ENCODE measurements around the gene SELENON. TPM values are rescaled to one million over a fixed set of nuclear protein-coding genes. Genes with fewer than 3 reads are reported as not detected.

The SELENON gene
- total RNA-seq, 6 experiments from 2014 or later = 11.9 to 21.8 (median 17.8) TPM

GRCh38 chr1:25806418-25806817 lies 6.4 kb downstream of the SELENON start:
- TF ChIP-seq CTCF (IDR thresholded peaks at IDR 0.05) (no peak), POLR2A (IDR thresholded peaks at IDR 0.05) (no peak)
- H3K27ac ChIP-seq = no peak overlapping the region
- intact Hi-C loops (cut with DNase I) = no loop called here
- no peaks in the 10 kb centered on the region for H3K27me3 ChIP-seq
- no peaks in the 10 kb centered on the region for H3K9me3 ChIP-seq
- DNase-seq (no peak), ATAC-seq (no peak)
- 79% methylated on average over 3 of the region's 4 CpGs for WGBS (ENCODE audit: insufficient coverage, low coverage, low lambda C conversion rate, missing lambda C conversion rate)
- no peak overlapping the region for H3K4me3 ChIP-seq
- H3K4me1 ChIP-seq = no peaks in the 10 kb centered on the region
- no peaks in the 10 kb centered on the region for H3K36me3 ChIP-seq

DNA sequence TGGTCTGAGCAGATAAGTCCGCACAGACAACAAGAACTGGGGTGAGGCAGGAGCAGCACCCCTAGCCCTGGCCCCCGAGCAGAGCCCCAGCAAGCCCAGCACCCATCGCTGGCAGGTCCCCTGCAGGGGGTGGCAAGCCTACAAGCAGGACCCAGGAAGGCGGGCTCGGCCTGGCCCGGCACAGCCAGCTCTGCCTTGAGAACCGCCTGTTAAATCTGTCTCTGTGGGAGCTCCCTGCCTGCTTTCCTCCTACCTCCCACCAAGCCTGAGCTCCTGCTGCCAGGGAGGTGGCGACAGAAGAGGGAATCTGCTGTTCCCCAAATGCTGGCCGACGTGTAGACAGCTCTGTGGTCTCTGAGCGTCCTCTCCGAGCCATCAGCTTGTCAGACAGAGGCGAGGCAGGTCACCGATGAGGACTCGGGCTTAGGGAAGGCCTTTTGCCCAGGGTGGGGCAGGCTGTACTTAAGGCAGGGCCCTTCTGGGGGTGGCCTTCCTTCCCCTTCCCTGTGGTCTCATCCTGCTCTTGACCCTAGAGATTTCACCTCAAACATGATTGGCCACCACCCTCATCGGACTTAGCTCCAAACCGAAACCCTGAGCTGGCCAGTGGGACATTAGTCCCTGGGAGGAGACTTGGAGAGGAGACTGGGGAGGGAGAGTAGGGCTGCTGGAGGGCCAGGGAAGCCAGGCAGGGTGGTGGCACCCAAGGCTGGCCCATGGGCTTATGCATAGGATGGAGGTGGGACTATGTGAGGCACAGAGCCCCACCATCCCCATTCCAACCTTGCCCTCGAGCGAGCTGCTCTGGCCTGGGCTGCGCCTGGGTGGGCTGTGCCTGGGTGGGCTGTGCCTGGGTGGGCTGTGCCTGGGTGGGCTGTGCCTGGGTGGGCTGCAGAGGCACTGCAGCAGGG lies 7.7 kb downstream of the SELENON start:
- 87% methylated on average over 2 of the region's 20 CpGs for WGBS (ENCODE audit: insufficient coverage, low coverage, low lambda C conversion rate, missing lambda C conversion rate)
- no peaks in the 10 kb centered on the region for H3K9me3 ChIP-seq
- no peak for ATAC-seq
- TF ChIP-seq CTCF (IDR thresholded peaks at IDR 0.05) (no peak), POLR2A (IDR thresholded peaks at IDR 0.05) (no peak)
- H3K4me1 ChIP-seq = no peaks in the 10 kb centered on the region
- intact Hi-C loops (cut with DNase I) = no loop called here
- DNase-seq = peak in 1 of 3 donors; percentile 40
- H3K4me3 ChIP-seq = no peak overlapping the region
- H3K27ac ChIP-seq = no peak overlapping the region
- H3K36me3 ChIP-seq = no peaks in the 10 kb centered on the region
- no peaks in the 10 kb centered on the region for H3K27me3 ChIP-seq

DNA sequence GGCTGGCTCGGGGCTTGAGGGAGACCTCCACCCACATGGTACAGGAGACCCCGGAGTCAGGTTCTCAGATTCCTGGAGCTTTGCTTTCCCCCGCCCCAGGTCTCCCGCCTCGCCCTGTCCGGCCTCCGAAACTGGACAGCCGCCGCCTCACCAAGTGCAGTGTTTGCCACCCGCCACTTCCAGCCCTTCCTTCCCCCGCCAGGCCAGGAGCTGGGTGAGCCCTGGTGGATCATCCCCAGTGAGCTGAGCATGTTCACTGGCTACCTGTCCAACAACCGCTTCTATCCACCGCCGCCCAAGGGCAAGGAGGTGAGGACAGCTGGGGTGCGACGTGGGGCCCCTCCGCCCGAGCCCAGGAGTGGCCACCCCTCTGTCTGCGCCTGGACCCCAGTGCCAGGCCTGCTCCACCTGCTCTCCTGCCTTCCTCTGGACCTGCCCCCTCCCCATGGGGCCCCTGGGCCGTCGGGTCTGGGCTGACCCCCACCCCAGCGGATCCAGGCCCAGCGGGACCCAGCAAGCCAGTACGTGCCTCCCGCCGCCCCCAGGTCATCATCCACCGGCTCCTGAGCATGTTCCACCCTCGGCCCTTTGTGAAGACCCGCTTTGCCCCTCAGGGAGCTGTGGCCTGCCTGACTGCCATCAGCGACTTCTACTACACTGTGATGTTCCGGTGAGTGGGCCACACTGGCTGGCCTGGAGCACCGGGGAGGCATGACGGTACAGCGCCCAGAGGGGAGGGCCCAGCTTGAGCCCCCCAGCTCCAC lies 8.7 kb downstream of the SELENON start:
- Histone ChIP-seq H3K4me1 (no peaks in the 10 kb centered on the region), H3K36me3 (peaks cover 0 to 2% (median 0%) of the 10 kb centered on the region in 4 donors), H3K27ac (no peak overlapping the region)

More for the DNA sequence above, 8.7 kb downstream of the SELENON start:
- Histone ChIP-seq H3K4me3 (no peak overlapping the region), H3K27me3 (no peaks in the 10 kb centered on the region), H3K9me3 (no peaks in the 10 kb centered on the region)
- no peak for ATAC-seq
- 85% methylated on average over 4 of the region's 34 CpGs for WGBS (ENCODE audit: insufficient coverage, low coverage, low lambda C conversion rate, missing lambda C conversion rate)
- peak in 1 of 3 donors; percentile 50 for DNase-seq
- intact Hi-C loops (cut with DNase I) = no loop called here
- TF ChIP-seq POLR2A (IDR thresholded peaks at IDR 0.05) = no peak
- no peak for TF ChIP-seq CTCF (IDR thresholded peaks at IDR 0.05)
